Right lobe of liver (tissue), 4 donors: Measurements from ENCODE around the gene PNMA5.

Source experiments
- POLR2A ChIP-seq: fragments of 450-650 bp; IDR thresholded peaks from one replicate; pipeline ENCODE4 v1.6.1; 2017; ENCODE audit warnings: antibody characterized with exemption, mild to moderate bottlenecking
- TF ChIP-seq, protein P1 (sequence below), 4 donors: fragments of 200-600 bp in 3 of 4; fragments of 450-650 bp in 1 of 4; IDR thresholded peaks; one replicate each; pipeline versions ENCODE4 v1.5.1 to v1.8.0; 2016 to 2022; ENCODE audit warnings: antibody characterized with exemption in 4 of 4, mild to moderate bottlenecking in 2 of 4
- donor health status: DM: no; HTN: no; CAD: no.
- donor health status: DM: no; HTN: no; CAD: no.
- donor health status: DM: no; HTN: yes; CAD: no.

DNA sequence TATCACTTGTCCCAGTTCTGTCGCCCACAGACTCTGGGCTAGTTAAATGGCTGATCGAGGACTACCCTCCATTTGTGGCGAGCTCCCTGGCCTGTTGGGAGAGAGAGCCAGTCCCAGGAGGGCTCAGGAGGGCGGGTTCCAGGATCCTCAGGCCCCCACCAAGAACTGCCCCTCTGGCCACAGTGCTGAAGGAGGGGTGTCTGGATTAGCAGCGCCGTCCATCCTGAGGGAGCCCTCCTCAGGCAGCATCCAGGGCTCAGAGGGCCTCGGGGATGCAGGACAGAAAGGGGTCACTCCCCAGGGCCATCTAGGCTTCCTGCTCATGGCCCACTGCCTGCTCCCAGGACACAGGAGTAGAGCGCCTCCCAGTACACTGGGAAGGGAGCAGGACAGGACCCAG is 6.1 kb downstream of the PNMA5 start:
- TF ChIP-seq POLR2A: no peak
- TF ChIP-seq, protein P1, sequence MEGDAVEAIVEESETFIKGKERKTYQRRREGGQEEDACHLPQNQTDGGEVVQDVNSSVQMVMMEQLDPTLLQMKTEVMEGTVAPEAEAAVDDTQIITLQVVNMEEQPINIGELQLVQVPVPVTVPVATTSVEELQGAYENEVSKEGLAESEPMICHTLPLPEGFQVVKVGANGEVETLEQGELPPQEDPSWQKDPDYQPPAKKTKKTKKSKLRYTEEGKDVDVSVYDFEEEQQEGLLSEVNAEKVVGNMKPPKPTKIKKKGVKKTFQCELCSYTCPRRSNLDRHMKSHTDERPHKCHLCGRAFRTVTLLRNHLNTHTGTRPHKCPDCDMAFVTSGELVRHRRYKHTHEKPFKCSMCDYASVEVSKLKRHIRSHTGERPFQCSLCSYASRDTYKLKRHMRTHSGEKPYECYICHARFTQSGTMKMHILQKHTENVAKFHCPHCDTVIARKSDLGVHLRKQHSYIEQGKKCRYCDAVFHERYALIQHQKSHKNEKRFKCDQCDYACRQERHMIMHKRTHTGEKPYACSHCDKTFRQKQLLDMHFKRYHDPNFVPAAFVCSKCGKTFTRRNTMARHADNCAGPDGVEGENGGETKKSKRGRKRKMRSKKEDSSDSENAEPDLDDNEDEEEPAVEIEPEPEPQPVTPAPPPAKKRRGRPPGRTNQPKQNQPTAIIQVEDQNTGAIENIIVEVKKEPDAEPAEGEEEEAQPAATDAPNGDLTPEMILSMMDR (IDR thresholded peaks at IDR 0.05): no peak
